CD4-positive, alpha-beta T cell (primary cell): ENCODE results near the gene TMEM164. TPM values are rescaled to one million over a fixed set of nuclear protein-coding genes. Genes with fewer than 3 reads are reported as not detected.

ENCODE experiments used
- ATAC-seq: fragments of 200-7000 bp; cut with Tn5 transposase; one replicate; pipeline ENCODE4 v1.10.0; 2022; ENCODE audit warnings: mild to moderate bottlenecking; ENCODE audit not compliant: poor library complexity
- CTCF ChIA-PET: fragments of 350-600 bp; sonication (Branson Sonifier 250); formaldehyde crosslinking; loops from one replicate; lab custom pipeline; 2021; ENCODE audit warnings: antibody characterized with exemption, inconsistent platforms; lab: Charles Lee
- POLR2A ChIA-PET: fragments of 350-600 bp; sonication (Branson Sonifier 250); formaldehyde crosslinking; loops from one replicate; lab custom pipeline; 2021; ENCODE audit warnings: antibody characterized with exemption, inconsistent platforms; lab: Charles Lee
- DNase-seq, 14 experiments: peaks; one replicate each; pipeline ENCODE4 v3.0.0-alpha.2; 2013 to 2020; ENCODE audit warnings: mixed read lengths in 2 of 14
- H3K27ac ChIP-seq, 2 donors: one replicate each; pipeline versions ENCODE4 v1.5.1 to v1.7.0; 2013; ENCODE audit warnings: low read length in 2 of 2, low read depth in 1 of 2, mild to moderate bottlenecking in 1 of 2
- H3K27me3 ChIP-seq, 2 experiments: 1 replicate in 1 of 2; 2 replicates in 1 of 2; pipeline versions ENCODE4 v1.6.1 to v1.7.0; 2013; ENCODE audit warnings: low read length in 2 of 2, control low read depth in 1 of 2, mild to moderate bottlenecking in 1 of 2, moderate library complexity in 1 of 2; ENCODE audit not compliant: insufficient read depth in 2 of 2, control insufficient read depth in 1 of 2
- H3K36me3 ChIP-seq: one replicate; pipeline ENCODE4 v1.6.1; 2013; ENCODE audit warnings: low read length, control low read depth; ENCODE audit not compliant: insufficient read depth
- H3K4me1 ChIP-seq: one replicate; pipeline ENCODE4 v1.6.1; 2013; ENCODE audit warnings: low read length, control low read depth; ENCODE audit not compliant: insufficient read depth
- H3K4me3 ChIP-seq: one replicate; pipeline ENCODE4 v1.5.1; 2013; ENCODE audit warnings: mild to moderate bottlenecking, low read length, moderate library complexity
- H3K9me3 ChIP-seq, 2 experiments: 1 replicate in 1 of 2; 2 replicates in 1 of 2; pipeline versions ENCODE4 v1.6.1 to v1.7.0; 2013; ENCODE audit warnings: low read length in 2 of 2, mild to moderate bottlenecking in 2 of 2, control low read depth in 1 of 2, moderate library complexity in 1 of 2; ENCODE audit not compliant: control insufficient read depth in 1 of 2, insufficient read depth in 1 of 2
- H3K27ac Mint-ChIP-seq: one replicate; pipeline ENCODE4 v1.8.0; 2020; ENCODE audit warnings: mixed read lengths
- H3K27me3 Mint-ChIP-seq: one replicate; pipeline ENCODE4 v1.8.0; 2021; ENCODE audit warnings: mixed read lengths
- H3K36me3 Mint-ChIP-seq: one replicate; pipeline ENCODE4 v1.8.0; 2021; ENCODE audit warnings: low read depth, mixed read lengths
- H3K4me1 Mint-ChIP-seq: one replicate; pipeline ENCODE4 v1.8.0; 2021; ENCODE audit warnings: low read depth, mixed read lengths
- H3K4me3 Mint-ChIP-seq: one replicate; pipeline ENCODE4 v1.8.0; 2020; ENCODE audit warnings: mild to moderate bottlenecking, mixed read lengths
- H3K9me3 Mint-ChIP-seq: one replicate; pipeline ENCODE4 v1.8.0; 2020; ENCODE audit warnings: mixed read lengths
- CTCF ChIP-seq: fragments of 200-600 bp; IDR thresholded peaks from one replicate; pipeline ENCODE4 v1.8.0; 2022; ENCODE audit warnings: antibody characterized with exemption, mild to moderate bottlenecking
- intact Hi-C, 2 experiments: fragments of 100-400 bp; cut with DNase I in 1 of 2; cut with micrococcal nuclease in 1 of 2; formaldehyde crosslinking; loops; one replicate each; pipeline versions ENCODE4 v1.15.1 to v1.9.0; 2023 to 2025; cut with DNase I, micrococcal nuclease
- total RNA-seq, 174 experiments: library from RNA in 2 of 174; stranded (reverse) in 2 of 174; gene quantifications; one replicate each; pipeline ENCODE4 v1.2.3 and lab custom pipeline; 2021 to 2026

The TMEM164 gene
- total RNA-seq, 2 experiments from 2014 or later = 11.1 to 13.4 TPM

- Histone ChIP-seq H3K4me1 (no peaks in the 10 kb centered on the region), H3K9me3 (no peaks in the 10 kb centered on the region), H3K27ac (no peak overlapping the region), H3K4me3 (no peak overlapping the region), H3K27me3 (no peaks in the 10 kb centered on the region), H3K36me3 (peaks cover 12% of the 10 kb centered on the region)
- Mint-ChIP-seq H3K27ac (no peak overlapping the region), H3K4me3 (no peak overlapping the region), H3K36me3 (peaks cover 24% of the 10 kb centered on the region), H3K4me1 (no peaks in the 10 kb centered on the region), H3K27me3 (no peaks in the 10 kb centered on the region), H3K9me3 (no peaks in the 10 kb centered on the region)
- intact Hi-C loops = no loop called here
- CTCF ChIA-PET = no interaction called here
- no peak for ATAC-seq
- no peak for DNase-seq
- POLR2A ChIA-PET = no interaction called here
- no peak for TF ChIP-seq CTCF
Observed at GRCh38 chrX:110021258-110022022, 18.5 kb downstream of the TMEM164 start.

- Mint-ChIP-seq H3K9me3 (no peaks in the 10 kb centered on the region), H3K4me1 (peaks cover 3% of the 10 kb centered on the region), H3K27me3 (no peaks in the 10 kb centered on the region), H3K36me3 (peaks cover 19% of the 10 kb centered on the region), H3K4me3 (no peak overlapping the region), H3K27ac (no peak overlapping the region)
- Histone ChIP-seq H3K9me3 (no peaks in the 10 kb centered on the region), H3K4me3 (no peak overlapping the region), H3K27ac (no peak overlapping the region), H3K36me3 (peaks cover 12% of the 10 kb centered on the region), H3K4me1 (no peaks in the 10 kb centered on the region), H3K27me3 (no peaks in the 10 kb centered on the region)
- ATAC-seq = no peak
- intact Hi-C loops = no loop called here
- DNase-seq = no peak
- POLR2A ChIA-PET = no interaction called here
- no peak for TF ChIP-seq CTCF
- CTCF ChIA-PET = no interaction called here
Observed at GRCh38 chrX:110022599-110023448, 19.9 kb downstream of the TMEM164 start.

GRCh38 chrX:110025395-110025794, 22.5 kb downstream of the TMEM164 start:
- Mint-ChIP-seq H3K4me1 (peaks cover 17% of the 10 kb centered on the region), H3K9me3 (no peaks in the 10 kb centered on the region), H3K36me3 (peaks cover 19% of the 10 kb centered on the region), H3K27me3 (no peaks in the 10 kb centered on the region), H3K27ac (no peak overlapping the region), H3K4me3 (no peak overlapping the region)
- no peaks in the 10 kb centered on the region for H3K27me3 ChIP-seq
- TF ChIP-seq CTCF = no peak
- intact Hi-C loops = loop anchor here in 1 of 2 experiments (5.0 kb wide), 1 partner anchor 53 kb away; no protein-coding TSS in a partner anchor
- CTCF ChIA-PET = no interaction called here
- no peaks in the 10 kb centered on the region for H3K4me1 ChIP-seq
- ATAC-seq (no peak), DNase-seq (no peak)
- POLR2A ChIA-PET = interaction anchor here (0.6 to 0.8 kb wide), 2 partner anchors 27 to 36 kb away, joined by 3 read pairs; no protein-coding TSS in a partner anchor
- no peaks in the 10 kb centered on the region for H3K9me3 ChIP-seq
- H3K4me3 ChIP-seq = no peak overlapping the region
- H3K27ac ChIP-seq = no peak overlapping the region
- peaks cover 9% of the 10 kb centered on the region for H3K36me3 ChIP-seq
